GF-D8 (cell line): ENCODE data around the gene FRMPD4.
"Not testable (repeated sequence)": the region's sequence is repeated elsewhere in the genome, so short reads cannot be mapped to it uniquely, and the experiment has no call there.

ENCODE experiments used
- DNase-seq: peaks from one replicate; lab custom pipeline; 2025; lab: John Stamatoyannopoulos, UW

The FRMPD4 gene

DNA sequence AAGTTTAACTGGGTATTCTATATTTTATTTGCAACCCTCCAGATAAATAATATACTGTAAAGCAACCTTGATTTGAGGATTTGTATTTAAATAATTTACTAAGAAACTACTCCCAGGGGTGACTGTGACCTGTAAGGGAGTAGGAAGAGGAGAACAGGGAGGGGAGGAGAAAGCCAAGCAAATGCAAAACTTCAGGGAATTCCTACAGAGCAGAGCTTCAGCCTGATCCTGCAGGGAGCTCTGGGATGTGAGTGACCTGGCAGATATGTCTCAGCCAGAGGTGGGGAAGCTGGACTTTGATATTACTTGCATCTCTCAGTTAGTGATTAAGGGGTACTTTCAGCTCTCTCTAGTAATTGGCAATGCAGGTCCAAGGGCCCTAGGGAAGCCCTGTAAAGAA is 302.0 kb downstream of the FRMPD4 start:
- no peak for DNase-seq

DNA sequence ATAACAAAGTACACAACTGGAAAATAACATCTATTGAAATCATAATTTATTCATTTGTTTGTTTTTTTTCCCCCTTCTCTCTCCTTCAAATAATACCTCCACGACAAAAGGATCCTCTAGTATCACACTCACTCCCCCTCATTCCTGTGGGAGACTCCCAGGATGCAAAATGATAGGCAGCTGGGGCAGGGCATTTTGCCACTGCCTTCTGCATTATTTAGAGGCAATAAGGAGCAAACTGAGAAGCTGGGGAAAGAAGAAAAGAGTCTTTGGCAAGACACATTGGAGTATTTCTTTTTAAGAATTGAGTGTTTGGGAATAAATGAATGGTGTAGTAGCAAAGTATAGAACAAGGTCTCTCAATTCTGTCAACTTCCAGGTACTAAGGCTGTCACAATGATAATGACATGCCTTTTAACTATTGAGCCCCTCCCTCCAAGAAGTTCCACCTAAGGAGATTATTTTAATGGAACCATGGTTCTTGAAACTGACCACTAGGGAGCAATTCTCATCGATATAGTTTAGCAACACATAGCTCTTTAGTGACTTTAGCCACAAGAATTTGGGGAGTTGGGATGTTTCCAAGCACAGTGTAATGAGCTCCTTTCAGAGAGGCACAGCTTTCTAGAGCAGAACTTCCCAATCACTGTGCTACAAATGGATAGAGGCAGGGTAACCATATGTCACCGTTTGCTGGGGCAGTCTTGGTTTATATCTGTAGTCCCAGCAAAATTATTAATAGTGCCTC is 303.3 kb downstream of the FRMPD4 start:
- no peak for DNase-seq

DNA sequence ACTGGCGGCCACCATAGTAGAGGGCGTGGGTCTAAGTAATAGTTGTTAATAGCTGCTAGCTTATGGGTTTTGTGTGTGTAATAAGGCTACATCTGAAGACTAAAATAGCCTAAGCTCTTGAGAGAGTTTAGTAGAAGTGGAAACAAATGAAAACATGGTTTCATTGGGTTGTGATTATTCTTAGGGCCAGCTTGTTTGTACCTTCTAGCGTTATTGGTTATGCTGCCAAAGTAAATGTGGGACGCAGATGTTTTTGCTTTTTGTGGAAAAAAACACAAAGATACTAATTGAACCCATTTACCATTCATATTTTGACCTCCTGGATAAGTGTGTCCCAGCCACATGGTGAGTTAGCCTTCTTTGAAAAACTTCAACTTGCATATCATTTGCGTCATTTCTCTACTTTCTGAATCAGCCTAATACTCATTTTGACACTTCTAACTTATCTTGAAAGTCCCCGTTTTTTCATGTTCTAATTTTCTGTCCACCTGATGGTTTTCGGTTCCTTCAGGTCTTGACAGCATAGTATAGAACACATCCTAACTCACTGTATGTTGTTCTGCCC is 305.3 kb downstream of the FRMPD4 start:
- no peak for DNase-seq

DNA sequence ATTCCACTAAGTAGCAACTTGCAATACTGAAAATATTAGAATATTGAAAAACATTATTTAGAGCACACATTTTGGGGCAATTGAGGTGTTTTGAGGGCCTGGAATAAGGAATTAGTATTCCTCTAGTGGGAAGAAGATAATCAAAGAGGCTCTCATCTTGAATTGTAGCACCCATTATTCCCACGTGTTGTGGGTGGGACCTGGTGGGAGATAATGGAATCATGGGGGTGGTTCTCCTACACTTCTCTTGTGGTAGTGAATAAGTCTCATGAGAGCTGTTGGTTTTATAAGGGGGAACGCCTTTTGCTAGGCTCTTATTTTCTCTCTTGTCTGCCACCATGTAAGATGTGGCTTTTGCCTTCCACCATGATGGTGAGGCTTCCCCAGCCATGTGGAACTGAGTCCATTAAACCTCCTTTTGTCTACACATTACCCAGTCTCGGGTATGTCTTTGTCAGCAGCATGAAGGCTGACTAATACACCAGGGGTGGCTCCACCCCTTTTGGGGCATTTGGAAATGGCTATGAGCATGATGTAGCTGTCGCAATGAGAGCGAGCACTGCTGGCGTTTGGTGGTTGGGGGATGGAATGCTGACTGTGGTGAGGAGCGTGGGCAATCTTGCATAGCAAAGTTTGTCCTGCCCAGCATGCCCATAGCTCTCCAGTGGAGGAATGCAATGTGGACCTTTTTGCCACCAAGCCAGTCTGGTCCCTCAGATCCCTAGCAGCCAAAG is 308.2 kb downstream of the FRMPD4 start:
- no peak for DNase-seq

DNA sequence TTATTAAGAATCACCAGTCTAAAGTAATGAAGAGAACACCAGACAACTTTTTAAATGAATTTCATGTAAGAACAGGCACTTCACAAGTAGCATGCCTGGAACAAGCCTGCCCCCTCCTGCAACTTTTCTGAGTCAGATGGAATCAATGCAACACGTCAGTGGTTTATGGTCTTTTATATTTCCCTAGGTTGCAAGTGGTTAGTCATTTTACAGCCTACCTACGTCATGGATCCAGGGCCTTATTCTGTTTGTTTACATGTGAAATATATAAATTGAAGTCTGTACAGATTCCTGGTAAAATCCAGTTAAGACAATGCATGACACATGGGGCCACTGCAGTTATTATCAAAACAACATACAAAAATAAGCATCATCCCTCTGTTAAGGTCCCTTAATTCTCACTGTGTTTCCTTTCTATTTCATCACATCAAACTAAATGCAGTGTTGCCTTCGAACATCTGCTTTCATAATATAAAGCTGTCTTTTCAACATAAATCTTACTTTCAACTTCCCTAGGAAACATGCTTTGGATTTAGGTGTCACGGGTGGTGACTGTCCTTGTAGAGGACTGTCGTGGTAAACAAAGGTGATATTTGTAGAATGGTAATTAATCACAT is 309.3 kb downstream of the FRMPD4 start:
- no peak for DNase-seq

DNA sequence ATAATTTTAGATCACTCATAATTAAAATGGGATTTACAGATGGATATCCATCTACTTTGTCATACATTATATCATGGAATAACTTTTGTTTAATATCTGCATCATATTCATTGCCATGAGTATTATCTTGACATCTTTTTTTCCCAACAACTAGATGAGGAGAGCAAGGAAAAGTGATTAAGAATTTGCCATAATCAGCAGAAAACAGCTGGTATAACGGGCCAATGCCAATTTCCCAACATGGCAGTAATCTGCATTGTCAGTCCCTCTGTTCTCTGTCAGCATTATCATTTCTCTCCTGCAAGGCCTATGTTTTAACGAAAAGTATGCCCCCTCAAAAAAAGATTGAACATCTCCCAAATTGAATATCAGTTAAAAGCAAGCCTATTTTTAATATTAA is 314.0 kb downstream of the FRMPD4 start:
- no peak for DNase-seq

DNA sequence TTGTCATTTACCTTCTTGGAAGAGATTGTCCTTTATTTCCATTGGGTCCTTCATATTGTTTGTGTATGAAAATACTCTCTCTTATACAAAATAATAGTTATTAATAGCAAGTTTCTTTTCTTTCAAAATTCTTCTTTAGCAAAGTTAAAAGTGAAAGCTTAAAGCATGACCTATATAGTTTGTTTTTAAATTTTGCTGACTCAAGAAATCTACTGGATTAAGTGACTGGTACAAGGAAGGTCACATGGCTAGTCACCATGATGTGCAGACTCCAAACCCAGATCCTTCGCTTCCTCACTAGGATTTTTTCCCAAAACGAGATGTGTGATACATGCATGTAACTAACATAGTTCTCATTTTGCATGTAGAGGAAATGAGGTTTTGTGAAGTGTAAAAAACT is 322.7 kb downstream of the FRMPD4 start:
- DNase-seq = no peak

DNA sequence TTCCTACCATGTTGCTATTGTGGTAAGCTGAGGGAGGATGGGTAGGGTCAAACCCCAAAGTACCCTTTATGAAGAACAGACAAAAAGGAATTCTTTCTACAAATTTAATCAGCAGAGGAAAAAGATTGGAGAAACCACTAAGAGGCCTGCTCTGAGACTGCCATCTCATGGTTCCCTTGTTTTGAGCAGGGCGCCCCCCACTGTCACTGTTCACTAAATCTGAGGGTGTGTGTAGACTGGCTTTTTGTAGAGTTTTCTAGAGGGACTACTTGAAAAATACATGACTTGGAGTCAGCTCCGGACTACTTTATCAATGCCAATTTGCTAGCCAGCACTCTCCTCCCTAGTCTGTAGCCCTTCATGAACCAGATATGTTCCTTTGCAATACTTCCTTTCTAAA is 324.8 kb downstream of the FRMPD4 start:
- no peak for DNase-seq

DNA sequence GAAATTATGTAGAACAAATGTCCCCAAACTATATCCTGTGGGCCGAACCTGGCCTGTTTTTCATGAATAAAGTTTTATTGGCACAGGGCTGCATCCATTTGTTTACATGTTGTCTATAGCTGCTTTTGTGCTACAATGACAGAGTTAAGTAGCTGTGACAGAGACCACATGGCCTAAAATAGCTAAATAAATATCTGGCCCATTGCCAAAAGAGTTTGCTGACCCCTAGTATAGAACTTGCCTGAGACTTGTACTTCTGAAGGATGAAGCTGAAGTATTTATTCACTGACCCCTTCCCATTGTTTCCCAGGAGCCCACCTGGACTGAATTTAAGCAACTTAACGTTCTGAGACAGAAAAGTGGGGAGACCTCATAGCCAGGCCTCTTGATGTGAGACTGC is 325.6 kb downstream of the FRMPD4 start:
- no peak for DNase-seq

DNA sequence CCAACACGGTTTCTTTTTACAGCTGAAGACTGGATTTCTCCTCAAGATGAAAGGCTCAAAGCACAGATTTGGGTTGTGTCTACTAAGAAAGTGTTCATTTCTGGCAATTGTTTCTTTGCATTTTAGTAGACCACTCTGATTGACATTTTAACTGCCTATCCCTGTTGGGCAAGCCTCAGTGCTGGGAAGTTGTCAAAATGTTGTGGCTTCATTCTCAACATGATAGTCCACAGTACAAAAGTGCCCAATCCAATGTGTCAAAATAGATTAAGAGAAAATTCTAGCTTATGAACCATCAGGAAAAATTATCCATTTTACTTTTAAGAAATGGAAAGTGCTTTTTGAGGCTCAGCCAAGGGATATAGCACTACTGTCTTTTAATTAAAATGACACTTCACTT is 329.0 kb downstream of the FRMPD4 start:
- no peak for DNase-seq

DNA sequence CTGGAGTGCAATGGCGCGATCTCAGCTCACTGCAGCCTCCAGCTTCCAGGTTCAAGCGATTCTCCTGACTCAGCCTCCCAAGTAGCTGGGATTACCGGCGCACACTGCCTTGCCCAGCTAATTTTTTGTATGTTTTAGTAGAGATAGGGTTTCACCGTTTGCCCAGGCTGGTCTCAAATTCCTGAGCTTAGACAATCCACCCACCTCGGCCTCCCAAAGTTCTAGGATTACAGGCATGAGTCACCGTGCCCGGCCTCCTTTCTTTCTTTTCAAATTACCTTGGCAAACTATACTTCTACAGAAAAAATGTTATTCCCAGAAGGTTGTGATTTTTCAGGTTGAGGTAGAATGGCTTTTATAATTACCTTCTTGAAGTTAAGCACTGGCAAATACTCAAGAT is 331.0 kb downstream of the FRMPD4 start:
- DNase-seq = no peak

DNA sequence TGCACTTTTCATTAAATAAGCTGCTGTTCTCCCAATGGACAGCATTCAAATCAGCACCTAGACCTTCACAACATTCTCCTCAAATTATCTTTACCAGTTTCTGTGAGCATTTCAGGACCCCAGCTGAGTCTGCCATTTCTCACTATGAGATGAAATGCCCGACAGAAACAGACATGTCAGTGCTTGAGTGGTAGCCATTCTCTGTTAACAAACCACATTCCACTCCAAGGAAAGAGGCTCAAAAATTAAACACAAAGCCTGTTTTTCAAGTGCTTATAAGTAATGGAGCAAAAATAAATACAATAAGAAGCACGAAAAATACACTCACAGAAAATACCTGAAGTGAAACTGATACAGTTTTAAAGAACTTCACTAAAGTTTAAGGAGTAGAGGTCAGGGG is 332.8 kb downstream of the FRMPD4 start:
- DNase-seq = no peak

DNA sequence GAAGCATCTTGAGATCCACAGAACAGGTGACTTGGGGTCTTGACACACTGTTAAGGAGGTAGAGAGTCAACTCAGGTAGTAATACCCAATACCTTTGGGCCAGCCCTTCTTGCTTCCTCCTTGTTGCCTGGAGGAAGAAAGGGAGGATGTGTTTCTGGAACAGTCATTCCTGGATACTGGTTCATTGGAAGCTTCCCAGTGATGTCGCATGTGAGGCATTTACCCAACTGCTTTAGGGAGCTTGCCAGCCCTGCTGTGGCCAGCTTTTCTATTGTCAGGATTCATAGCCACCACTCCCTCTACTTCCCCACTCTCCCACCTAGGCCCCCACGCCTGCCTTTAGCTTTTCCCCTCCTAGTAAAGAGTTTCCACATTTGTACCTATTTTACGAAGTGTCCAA is 342.7 kb downstream of the FRMPD4 start:
- DNase-seq = no peak

DNA sequence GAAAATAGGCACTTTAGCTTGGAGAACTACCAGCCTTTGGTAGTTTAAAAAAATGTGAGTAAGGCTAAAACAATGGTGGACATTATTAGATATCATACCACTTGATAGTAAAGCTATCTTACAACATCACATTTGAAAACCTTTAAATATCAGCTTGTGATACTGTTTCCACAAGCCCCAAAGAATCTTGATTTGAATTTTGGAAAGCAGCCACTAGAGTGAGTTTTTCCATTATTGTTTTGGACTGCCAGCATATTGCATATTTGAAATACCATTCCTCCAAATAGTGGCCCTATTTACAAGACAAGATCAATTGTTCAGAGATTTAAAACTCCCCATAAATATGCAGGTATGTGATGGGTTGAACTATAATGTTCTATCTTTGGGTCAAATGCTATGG is 349.9 kb downstream of the FRMPD4 start:
- no peak for DNase-seq

DNA sequence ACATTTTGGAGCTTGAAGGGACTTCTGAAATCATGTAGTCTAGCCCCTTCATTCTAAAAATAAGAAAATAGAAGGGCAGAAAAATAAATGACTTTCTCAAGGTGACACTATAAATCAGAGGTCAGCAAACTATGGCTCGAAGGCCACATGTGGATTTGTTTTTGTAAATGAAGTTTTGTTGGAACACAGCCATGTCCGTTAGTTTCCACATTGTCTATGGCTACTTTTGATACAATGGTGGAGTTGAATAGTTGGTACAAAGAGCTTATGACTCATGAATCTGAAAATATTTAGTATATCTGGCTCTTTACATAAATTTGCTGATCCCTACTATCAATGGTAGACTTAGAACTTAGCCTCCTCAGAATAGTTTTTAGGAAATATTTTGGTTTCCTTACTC is 350.5 kb downstream of the FRMPD4 start:
- no peak for DNase-seq

DNA sequence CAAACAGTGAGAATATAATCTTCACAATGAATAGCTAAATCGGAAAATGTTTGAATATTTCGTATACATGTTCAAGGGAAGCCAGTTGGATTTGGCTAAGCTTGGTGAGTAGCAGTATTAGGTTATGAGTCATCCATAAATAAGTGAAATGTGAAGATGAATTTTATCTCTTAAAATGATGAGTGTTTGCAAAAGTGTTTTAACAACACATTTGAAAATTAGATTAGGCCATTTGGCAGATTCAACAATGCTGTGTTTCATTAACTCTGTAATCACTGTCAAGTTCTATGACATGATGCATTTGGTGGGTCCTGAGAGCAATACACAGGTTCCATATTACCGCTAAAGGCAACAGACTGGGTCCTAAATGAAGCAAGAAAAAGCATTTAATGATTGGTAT is 351.1 kb downstream of the FRMPD4 start:
- DNase-seq = no peak

DNA sequence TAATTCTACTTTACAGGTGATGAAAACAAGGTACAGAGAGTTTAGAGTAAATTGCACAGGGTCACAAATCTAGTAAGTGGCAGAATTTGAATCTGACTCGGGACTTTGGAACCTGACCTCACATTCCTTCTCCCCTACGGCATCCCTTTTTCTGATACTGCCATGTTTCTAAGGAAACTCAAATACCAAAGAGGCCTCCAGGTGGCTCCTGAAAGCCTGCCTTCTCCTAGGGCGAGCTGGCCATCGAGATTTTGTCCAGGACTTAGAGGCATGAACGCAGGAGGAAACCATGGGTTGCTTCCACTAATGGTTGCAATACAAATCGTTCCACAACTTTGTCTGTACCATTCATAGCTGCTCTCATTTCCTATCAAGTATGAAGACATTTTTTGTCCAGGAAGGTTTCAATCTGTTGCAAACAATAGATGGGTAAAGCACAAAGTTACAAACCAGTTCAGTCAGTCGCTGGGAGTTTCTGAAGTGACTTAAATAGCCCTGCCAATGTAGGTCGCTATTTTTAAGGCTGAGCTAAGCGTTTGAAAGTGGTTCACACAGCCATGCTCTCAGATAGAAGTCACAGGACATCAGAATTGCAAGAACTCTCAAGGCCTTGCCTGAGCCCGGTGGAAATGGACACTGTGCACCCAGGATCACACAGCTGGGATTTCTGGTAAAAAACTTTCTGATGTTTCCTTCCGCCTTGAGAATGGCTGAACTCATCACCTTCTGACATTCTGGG is 356.3 kb downstream of the FRMPD4 start:
- no peak for DNase-seq

DNA sequence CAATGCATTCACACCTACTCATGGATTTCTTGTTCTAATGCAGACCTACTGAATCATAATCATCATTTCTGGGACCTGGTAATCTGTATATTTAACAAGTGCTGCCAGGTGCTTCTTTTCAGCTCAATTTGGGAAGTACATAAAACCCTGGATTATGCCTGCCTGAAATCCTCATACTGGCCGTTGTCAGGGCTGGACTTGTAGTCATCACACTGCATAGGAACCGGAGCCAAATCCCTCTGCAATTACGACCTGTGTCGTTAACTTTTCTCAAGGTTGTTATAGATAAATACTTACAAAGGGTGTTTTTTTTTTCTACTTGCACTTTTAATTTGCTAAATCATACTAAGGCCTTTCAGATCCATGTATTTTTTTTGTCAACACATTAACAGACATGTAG is 358.1 kb downstream of the FRMPD4 start:
- no peak for DNase-seq

DNA sequence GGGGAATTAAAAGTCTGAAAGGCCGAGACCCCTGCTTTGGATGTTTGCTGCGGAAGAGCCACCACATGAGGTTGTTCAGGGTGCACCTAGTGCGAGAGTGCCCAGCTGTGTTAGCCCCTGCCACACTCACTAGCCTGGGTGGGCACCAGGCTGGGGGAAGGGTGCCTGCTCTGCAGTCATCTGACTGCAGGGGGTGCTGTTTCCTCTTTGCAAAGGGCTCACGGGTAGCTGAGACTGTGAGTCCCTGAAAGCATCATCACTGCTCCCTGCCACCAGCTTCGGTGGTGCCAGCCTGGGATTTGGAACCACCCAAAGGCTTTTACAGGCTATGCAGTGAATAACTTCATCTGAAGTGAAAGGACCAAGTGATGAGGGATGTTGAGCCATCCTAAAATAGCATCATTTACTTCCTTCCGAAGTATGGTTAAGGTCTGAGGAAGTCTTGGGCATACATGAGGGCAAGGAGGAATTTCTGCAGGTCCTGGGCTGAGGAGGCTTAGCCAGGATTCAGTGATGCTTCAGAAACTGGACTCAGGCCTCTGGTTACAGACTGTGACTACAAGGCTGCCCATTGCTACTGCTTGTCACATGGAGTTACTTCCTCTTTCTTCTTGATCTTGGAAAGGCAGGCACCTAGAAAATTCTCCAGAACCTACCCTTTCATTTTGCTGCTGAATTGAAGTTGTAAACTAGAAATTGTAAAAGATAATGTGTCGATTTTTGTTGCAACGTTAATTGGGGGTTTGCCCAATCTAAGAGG is 359.7 kb downstream of the FRMPD4 start:
- no peak for DNase-seq

DNA sequence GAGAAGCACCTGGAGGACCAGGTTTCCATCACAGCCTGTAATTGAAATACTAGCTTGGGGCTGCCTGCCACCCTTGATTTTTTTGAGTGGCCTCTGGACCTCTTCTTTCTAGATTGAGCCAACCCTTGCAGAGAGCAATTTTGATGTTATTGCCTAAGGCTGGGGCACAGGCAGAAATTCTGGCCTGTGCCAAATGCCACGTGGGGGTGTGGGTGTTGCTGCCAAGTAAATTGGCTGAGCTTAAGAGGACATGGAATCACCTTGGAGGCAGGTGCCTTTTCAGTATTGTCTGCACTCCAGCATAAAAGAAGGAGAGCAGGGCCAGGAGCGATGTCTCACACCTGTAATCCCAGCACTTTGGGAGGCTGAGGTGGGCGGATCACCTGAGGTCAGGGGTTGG is 366.9 kb downstream of the FRMPD4 start:
- DNase-seq = no peak

DNA sequence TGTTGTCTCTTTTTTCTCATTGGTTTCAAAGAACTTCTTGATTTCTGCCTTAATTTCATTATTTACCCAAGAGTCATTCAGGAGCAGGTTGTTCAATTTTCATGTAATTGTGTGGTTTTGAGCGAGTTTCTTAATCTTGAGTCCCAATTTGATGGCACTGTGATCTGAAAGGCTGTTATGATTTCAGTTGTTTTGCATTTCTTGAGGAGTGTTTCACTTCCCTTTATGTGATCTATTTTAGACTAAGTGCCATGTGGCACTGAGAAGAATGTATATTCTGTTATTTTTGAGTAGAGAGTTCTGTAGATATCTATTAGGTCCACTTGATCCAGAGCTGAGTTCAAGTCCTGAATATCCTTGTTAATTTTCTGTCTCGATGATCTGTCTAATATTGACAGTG is 377.1 kb downstream of the FRMPD4 start:
- not testable (repeated sequence) for DNase-seq

DNA sequence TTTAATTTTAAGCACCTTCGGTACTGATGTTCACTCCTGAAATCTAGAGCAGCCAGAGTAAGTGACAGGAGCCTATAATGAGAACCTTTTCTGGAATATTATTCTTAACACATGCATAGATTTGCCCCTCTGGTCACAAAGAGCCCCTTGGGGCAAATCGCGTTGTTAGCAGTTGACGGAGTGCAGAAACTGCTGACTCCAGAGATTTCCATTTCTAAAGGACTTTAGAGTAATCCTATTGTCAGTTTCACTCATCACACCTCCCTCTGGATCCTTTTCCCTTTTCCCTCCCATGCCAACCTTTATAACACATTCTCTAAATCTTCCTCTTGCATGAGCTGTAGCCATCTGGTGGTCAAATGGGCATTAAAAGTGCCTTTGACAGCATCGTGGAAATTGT is 388.0 kb downstream of the FRMPD4 start:
- no peak for DNase-seq
